GM18868 (cell line): Measurements from ENCODE around the gene ZDHHC11B.
"Not testable (repeated sequence)": the region's sequence is repeated elsewhere in the genome, so short reads cannot be mapped to it uniquely, and the experiment has no call there.

ENCODE experiments used
- ATAC-seq: cut with Tn5 transposase; IDR thresholded peaks from one replicate; pipeline ENCODE4 v1.9.1; 2021; ENCODE audit warnings: mild to moderate bottlenecking, moderate library complexity; ENCODE audit not compliant: unreplicated experiment

The ZDHHC11B gene

DNA sequence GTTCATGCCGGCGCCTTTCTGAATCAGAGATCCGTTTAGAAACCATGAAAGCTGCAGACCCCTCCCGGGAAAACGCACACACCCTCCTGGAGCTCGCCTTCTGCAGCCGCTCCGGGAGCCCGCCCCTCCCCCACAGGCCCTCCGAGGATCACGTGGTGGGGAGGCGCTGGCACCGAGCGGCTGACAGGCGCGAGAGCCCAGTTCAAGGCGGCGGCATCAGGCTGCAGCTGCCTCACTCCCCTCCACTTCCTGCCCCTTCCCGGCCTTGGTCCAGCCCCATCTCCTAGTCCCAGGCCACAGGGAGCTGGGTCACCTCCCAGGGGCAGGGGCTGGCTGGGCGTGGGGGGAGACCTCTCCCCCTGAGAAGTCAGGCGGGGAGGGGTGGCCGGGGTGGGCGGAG lies 93.5 kb downstream of the ZDHHC11B start:
- not testable (repeated sequence) for ATAC-seq

GRCh38 chr5:690293-690692 lies 94.2 kb downstream of the ZDHHC11B start:
- ATAC-seq = not testable (repeated sequence)

GRCh38 chr5:688348-689010 lies 96.0 kb downstream of the ZDHHC11B start:
- not testable (repeated sequence) for ATAC-seq

GRCh38 chr5:686936-687335 lies 97.6 kb downstream of the ZDHHC11B start:
- ATAC-seq = not testable (repeated sequence)

GRCh38 chr5:686172-686523 lies 98.4 kb downstream of the ZDHHC11B start:
- not testable (repeated sequence) for ATAC-seq

DNA sequence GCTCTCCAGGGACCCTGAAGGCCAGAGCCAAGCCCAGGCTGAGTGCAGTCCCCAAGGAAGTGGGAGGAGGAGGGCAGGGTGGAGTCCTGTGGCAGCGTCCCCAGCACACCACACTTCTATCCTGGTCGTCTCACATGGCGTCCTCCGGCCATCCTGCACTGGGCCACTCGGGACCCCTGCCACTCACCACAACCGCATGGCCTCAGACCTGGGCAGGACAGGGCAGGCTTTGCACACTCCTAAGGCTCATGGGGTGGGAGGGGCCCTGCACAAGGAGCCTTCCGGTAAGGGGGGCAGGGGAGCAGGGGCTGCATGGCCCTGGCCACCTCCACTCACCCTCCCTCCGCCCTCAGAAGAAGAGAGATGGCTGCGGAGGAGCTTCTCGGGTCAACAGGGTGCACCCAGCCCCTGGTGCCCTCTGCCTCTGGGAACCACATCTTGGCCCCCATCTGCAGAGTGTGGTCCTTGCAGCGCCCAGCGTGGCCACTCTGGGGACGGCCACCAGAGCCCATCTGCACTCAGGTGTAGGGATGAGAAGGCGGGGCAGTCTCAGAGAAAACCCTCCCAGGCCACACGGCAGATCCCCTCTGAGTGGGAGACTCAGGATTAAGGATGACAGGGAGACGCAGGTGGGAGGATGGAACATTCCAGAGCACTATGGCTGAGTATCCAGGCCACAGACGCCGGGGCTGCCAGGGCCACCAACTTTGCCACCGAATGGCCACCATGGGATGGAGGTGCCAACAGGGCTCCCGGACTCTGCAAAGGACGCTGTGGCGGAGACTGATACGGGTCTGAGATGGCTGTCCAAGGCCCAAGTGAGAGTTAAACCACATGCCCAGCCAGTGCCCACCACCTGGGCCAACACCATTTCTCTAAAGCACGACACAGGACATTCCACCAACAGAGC lies 99.0 kb downstream of the ZDHHC11B start:
- no peak for ATAC-seq

DNA sequence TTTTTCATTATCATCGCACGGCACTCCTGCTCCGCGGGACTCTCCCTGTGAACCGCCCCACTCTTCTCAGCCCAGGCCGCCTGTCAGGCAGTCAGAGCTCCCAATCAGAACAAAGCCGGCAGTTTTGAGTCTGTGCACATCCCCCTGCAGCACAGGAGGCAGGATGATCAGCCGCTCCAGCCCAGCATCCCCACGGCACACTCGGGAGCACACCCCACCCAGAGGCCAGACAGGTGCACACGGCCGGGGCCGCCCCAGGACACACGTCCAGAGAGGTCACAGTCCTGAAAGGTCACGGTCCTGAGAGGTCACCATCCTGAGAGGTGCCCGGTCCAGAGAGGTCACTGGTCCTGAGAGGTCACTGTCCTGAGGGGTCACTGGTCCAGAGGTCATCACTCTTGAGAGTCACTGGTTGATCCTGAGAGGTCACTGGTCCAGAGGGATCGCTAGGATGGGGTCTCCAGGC lies 99.7 kb downstream of the ZDHHC11B start:
- ATAC-seq = no peak

- no peak for ATAC-seq
Observed at GRCh38 chr5:683551-684481, 100.7 kb downstream of the ZDHHC11B start.

DNA sequence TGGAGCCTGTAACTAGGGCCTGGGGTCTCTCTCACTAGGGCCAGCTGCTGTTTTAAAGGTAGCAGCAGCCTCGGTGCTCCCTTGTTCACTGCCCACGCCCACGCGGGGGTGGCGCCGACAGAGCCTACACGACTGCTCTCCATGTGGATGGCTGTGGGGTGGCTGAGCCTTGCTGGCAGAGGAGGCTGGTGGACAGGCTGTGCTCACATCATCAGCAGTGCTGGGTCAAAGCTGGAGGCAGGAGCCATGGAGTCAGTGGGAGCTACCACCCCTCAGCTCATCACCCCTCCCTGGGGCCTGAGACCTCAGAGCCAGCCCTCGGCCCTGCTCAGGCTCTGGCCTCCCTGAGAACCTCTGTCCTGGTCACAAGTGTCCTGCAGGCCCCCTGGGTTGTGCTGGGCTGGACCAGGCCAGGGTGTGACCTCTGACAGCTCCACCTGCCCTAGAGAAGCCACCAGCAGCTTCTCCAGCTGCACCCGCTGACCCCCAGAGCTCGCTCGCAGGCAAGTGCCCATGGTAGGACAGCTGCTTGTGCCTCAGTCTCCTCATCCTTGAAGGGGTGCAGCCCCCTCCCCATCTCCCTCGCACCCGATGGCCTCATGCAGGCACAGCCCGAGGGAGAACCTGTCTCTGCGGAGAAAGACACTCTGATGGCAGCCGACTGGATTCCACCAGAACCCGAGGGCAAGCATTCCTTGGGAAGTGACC lies 101.7 kb downstream of the ZDHHC11B start:
- not testable (repeated sequence) for ATAC-seq

DNA sequence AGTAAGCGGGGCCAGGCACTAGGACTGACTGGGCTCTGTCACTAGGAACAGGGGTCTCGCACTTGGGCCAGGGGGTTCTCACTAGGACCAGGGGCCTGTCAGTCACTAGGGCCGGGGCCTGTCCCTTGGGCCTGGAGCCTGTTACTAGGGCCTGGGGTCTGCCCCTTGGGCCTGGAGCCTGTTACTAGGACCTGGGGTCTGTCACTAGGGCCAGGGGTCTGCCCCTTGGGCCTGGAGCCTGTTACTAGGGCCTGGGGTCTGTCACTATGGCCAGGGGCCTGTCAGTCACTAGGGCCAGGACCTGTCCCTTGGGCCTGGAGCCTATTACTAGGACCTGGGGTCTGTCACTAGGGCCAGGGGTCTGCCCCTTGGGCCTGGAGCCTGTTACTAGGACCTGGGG lies 102.3 kb downstream of the ZDHHC11B start:
- not testable (repeated sequence) for ATAC-seq

GRCh38 chr5:681317-682191 lies 103.0 kb downstream of the ZDHHC11B start:
- ATAC-seq = not testable (repeated sequence)

DNA sequence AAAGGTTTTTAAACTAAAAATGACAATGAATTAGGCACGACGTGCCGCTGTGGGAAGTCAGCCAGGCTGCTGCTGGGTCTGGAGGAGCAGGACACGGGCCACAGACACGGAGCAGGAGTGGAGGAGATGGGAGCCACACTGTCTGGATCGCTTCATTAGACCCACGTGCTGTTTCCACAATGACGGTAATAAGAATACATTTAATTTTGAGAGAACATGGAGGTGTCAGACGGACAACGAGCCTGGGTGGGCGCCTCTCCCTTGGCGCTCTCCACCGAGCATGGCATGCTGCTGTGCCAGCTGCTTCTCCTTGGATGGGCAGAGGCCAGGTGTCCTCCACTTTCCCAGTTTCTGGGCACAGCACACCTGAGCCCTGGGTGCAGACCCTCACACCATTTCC lies 103.7 kb downstream of the ZDHHC11B start:
- not testable (repeated sequence) for ATAC-seq

DNA sequence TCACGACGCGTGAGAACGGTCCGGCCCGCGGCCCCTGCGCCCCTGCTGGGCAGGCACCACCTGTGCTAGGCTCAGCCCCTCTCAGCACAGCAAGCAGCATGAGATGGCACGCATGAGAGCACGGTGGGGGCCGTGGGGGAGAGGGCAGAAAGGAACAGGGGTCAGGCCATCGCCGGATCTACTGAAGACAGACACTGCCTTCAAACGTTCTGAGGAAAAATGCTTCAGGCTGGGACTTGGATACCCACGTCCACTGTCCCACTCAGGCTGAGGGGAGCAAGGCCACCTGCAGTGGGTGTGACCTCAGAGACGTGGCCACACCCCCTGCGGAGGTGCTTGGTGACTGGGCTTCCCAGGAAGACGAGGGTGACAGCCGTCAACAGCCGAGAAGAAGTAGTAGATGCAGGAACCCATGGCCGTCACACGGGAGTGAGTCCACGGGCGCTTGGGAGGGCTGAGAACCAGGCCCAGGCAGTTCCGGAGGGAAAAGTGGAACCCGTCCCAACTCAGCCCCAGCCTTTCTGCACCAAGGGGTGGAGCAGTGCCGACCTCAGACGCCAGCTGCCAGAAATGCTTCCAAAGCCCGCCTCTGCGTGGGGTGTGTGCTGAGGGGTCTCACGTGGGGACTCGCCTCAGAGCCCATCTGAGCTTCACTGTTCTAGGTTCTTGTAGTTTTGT lies 104.3 kb downstream of the ZDHHC11B start:
- ATAC-seq = not testable (repeated sequence)

DNA sequence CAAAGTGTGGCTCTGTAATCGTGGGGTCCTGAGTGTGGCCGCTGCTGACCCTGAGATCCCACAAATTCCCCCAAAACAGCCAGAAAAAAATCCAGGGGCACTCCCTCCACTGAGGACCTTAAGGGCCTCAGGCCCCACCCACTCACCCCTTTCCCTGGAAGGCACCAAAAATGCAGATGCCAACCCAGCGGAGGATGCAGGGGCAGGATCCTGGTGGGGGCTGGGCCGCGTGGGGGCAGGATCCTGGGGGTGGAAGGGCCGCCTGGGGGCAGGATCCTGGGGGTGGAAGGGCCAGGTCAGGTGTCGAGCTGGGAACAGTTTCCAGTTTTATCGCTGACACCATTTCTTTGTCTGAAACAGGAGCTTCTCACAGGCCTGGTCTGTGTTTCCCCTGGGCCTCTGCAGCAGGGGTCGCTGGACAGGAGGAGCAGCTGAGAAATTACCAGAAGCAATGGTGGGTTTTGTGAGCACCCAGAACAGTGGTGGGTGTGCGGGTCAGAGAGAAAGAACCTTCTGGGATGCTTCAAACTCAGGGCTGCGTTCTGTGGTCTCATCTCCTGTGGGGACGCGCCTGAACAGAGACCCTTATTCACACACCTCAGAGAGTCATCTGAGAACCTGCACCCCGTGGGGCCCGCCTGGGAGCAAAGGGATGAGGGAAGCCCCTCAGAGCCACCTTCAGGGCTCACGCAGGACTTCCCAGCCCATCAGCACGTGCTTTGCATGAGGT lies 105.2 kb downstream of the ZDHHC11B start:
- ATAC-seq = not testable (repeated sequence)

DNA sequence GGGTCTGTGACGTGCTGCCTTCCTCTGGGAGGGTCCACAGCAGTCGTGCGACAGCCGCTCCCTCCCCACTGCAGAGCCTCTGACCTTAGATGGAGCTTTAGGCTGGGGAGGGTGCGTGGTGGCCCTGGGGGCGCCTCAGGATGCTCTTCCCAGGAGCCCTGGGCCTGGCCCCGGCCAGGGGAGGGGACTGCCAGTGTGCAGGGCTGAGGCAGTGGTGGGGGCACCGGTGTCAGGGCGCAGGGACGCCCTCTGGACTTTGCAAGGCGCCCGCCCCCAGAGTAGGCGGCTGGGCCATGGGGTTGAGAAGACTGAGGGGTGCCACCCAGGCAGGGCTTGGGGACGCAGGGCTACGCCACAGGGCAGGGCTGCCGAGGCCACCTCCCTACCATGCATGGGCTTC lies 106.0 kb downstream of the ZDHHC11B start:
- ATAC-seq = not testable (repeated sequence)

GRCh38 chr5:677131-678101 lies 107.1 kb downstream of the ZDHHC11B start:
- ATAC-seq = no peak

GRCh38 chr5:676699-677076 lies 107.8 kb downstream of the ZDHHC11B start:
- no peak for ATAC-seq
